Kidney (tissue), 14 donors: ENCODE results near the gene RAB11A. TPM values are rescaled to one million over a fixed set of nuclear protein-coding genes. Genes with fewer than 3 reads are reported as not detected.

Experiments
- DNase-seq, 5 donors: peaks; one replicate each; pipeline ENCODE4 v3.0.0-alpha.2; 2013 to 2020
- FAIRE-seq: peaks from 2 replicates; lab custom pipeline; 2012; peaks lifted over from hg19 to GRCh38; lab: Jason Lieb, UNC
- H3K27ac ChIP-seq, 2 donors: one replicate each; pipeline ENCODE4 v1.7.0; 2013; ENCODE audit warnings: low read depth in 2 of 2, low read length in 2 of 2, inconsistent platforms in 1 of 2
- H3K27me3 ChIP-seq: one replicate; pipeline ENCODE4 v1.7.1; 2013; ENCODE audit warnings: low read length, inconsistent platforms; ENCODE audit not compliant: control insufficient read depth, insufficient read depth
- H3K36me3 ChIP-seq, 3 donors: one replicate each; pipeline versions ENCODE4 v1.7.0 to v1.7.1; 2013; ENCODE audit warnings: low read length in 3 of 3, control low read depth in 1 of 3, inconsistent platforms in 1 of 3; ENCODE audit not compliant: insufficient read depth in 3 of 3, control insufficient read depth in 2 of 3
- H3K4me1 ChIP-seq, 3 donors: one replicate each; pipeline versions ENCODE4 v1.7.0 to v1.7.1; 2013; ENCODE audit warnings: low read length in 3 of 3, inconsistent platforms in 1 of 3, low read depth in 1 of 3; ENCODE audit not compliant: control insufficient read depth in 2 of 3, insufficient read depth in 2 of 3
- H3K4me3 ChIP-seq, 3 donors: one replicate each; pipeline versions ENCODE4 v1.7.0 to v1.8.1; 2013; ENCODE audit warnings: low read length in 3 of 3, control low read depth in 1 of 3, inconsistent platforms in 1 of 3
- H3K9ac ChIP-seq, 3 donors: one replicate each; pipeline versions ENCODE4 v1.7.0 to v1.7.1; 2013; ENCODE audit warnings: low read length in 3 of 3, control low read depth in 1 of 3, inconsistent platforms in 1 of 3
- H3K9me3 ChIP-seq, 3 donors: one replicate each; pipeline versions ENCODE4 v1.7.0 to v1.7.1; 2013; ENCODE audit warnings: low read length in 3 of 3, control low read depth in 1 of 3, inconsistent platforms in 1 of 3; ENCODE audit not compliant: control insufficient read depth in 2 of 3, insufficient read depth in 1 of 3
- intact Hi-C: fragments of 100-400 bp; cut with DNase I; formaldehyde crosslinking; loops from one replicate; pipeline ENCODE4 v1.11.1; 2022
- polyA plus RNA-seq: library from polyadenylated mRNA; stranded (reverse); fragments of 350-450 nt; fragmentation: Illumina TruSeq; extraction: RNeasy Lipid Tissue Mini Kit (QIAGEN cat#74804); gene quantifications from one replicate; pipeline ENCODE4 v1.2.3, GENCODE V29; 2014; ENCODE audit warnings: low read depth, low replicate concordance; ENCODE audit not compliant: insufficient read depth
- total RNA-seq: library from RNA; stranded (reverse); fragmentation: NEBNext Ultra II Directional; extraction: Animal tissue kit (Norgen Biotek cat#: 25700); gene quantifications from one replicate; pipeline ENCODE4 v1.2.1, GENCODE V29; 2021
- TF ChIP-seq, protein P1 (sequence below): IDR thresholded peaks from 3 replicates; pipeline ENCODE4 v1.5.1; 2012; ENCODE audit warnings: mild to moderate bottlenecking, moderate library complexity, borderline replicate concordance; ENCODE audit not compliant: insufficient read depth; ENCODE audit errors: extremely low read depth
- donor health status: control.
- donor health status: control.
- donor health status: control.
- donor health status: control.
- donor health status: control.
- donor health status: DM: yes; HTN: yes; CAD: no.
- donor health status: Normal renal cell carcinoma (clear cell type).

RAB11A gene
- total and polyA plus RNA-seq, 2 donors from 2014 or later, result 216 to 249 TPM

DNA sequence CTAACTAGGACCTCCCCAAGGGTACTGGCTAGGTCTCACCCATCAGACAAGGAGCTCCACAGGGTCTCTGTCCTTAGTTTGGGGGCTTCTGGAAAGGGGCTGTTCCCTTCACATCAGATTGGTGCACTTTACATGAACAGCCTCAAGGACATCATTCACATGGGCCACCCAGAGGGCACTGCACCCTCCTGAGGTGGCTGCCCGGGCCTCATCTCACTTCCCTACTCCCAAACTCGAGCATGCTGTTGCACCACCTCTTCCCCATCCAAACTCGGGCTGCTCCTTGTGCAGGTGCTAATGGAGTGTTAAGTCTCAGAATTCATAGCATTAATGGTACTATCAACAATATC lies 48.1 kb downstream of the RAB11A start:
- DNase-seq (no peak), FAIRE-seq (no peak)
- Histone ChIP-seq H3K4me1 (peaks cover 0 to 4% (median 0%) of the 10 kb centered on the region in 3 donors), H3K9ac (no peak overlapping the region), H3K27me3 (no peaks in the 10 kb centered on the region), H3K4me3 (no peak overlapping the region), H3K9me3 (no peaks in the 10 kb centered on the region), H3K36me3 (peaks cover 0 to 2% (median 0%) of the 10 kb centered on the region in 3 donors), H3K27ac (no peak overlapping the region)
- TF ChIP-seq, protein P1, sequence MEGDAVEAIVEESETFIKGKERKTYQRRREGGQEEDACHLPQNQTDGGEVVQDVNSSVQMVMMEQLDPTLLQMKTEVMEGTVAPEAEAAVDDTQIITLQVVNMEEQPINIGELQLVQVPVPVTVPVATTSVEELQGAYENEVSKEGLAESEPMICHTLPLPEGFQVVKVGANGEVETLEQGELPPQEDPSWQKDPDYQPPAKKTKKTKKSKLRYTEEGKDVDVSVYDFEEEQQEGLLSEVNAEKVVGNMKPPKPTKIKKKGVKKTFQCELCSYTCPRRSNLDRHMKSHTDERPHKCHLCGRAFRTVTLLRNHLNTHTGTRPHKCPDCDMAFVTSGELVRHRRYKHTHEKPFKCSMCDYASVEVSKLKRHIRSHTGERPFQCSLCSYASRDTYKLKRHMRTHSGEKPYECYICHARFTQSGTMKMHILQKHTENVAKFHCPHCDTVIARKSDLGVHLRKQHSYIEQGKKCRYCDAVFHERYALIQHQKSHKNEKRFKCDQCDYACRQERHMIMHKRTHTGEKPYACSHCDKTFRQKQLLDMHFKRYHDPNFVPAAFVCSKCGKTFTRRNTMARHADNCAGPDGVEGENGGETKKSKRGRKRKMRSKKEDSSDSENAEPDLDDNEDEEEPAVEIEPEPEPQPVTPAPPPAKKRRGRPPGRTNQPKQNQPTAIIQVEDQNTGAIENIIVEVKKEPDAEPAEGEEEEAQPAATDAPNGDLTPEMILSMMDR, result no peak
- intact Hi-C loops, result no loop called here

DNA sequence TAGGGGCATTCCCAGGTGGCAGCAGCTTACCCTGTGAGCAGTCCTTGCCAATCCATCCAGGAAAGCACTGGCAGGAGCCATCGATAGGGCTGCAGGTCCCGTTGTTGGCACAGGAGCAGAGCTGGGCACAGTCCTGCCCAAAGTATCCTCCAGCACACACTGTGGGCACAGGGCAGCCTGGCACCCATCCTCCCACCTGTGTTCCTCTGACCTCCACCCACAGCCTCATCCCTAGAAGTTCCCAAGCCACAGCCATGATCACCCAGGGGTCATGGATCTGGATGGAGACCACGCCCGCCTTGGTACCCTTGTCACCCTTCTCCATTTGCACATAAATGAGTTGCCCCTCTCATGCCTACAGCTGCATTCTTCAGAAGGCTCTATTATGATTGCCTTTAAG lies 48.6 kb downstream of the RAB11A start:
- Histone ChIP-seq H3K9me3 (no peaks in the 10 kb centered on the region), H3K4me1 (peaks cover 0 to 4% (median 0%) of the 10 kb centered on the region in 3 donors), H3K9ac (no peak overlapping the region), H3K27ac (no peak overlapping the region), H3K36me3 (no peaks in the 10 kb centered on the region), H3K27me3 (no peaks in the 10 kb centered on the region), H3K4me3 (no peak overlapping the region)
- DNase-seq, result no peak
- TF ChIP-seq, protein P1, result no peak
- intact Hi-C loops, result no loop called here
- no peak for FAIRE-seq

DNA sequence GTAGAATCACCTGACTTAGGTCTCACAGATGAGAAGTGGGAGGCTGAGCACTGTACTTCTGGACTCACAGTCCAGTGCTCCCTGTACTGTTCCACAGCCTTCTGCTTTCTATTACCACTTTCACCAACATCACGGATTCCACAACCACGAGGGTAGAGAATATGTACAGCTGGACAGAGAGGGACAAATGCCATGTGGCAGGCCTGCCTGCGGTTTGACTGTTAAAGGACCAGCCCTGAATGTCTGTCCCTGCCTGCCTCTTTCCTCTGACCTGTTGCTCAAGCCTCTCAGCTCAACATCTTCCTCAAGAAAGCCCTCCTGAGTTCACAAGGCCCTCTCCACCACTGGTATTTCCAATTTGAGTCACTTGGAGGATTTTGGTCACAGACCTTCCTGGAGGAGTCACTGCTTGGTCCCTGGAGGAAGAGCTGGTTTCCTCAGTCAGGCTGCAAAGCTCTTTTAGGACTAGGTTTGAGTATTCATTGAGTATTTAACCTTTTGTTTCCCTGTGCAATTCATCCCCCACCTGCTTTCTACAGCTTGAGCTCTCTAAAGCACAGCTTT lies 49.1 kb downstream of the RAB11A start:
- TF ChIP-seq, protein P1, result no peak
- H3K27me3 ChIP-seq, result no peaks in the 10 kb centered on the region
- intact Hi-C loops, result no loop called here
- no peak for DNase-seq
- no peaks in the 10 kb centered on the region for H3K36me3 ChIP-seq
- H3K27ac ChIP-seq, result no peak overlapping the region
- H3K4me1 ChIP-seq, result peaks cover 0 to 4% (median 0%) of the 10 kb centered on the region in 3 donors
- no peak for FAIRE-seq
- no peak overlapping the region for H3K9ac ChIP-seq
- no peak overlapping the region for H3K4me3 ChIP-seq
- H3K9me3 ChIP-seq, result no peaks in the 10 kb centered on the region

DNA sequence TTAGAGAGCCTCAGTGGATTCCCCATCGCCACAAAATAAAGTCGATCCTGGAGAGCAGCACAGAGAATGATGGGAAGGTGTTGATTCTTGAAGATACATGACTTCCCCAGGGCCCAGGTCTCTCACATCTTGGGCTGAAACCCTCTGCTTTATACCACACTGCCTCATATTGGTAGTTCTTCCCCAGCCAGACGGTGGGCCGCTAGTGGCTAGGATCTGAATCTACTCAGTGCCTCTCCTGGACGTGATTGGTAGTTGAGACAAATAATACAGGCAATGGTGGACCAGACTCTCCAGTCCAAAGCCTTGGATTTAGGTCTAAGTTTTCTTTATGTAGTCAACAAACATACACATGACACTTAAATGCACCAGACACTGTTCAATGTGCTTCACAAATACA lies 49.7 kb downstream of the RAB11A start:
- TF ChIP-seq, protein P1, result no peak

More for the DNA sequence above, 49.7 kb downstream of the RAB11A start:
- H3K4me3 ChIP-seq, result no peak overlapping the region
- DNase-seq, result no peak
- no peak for FAIRE-seq
- intact Hi-C loops, result no loop called here
- H3K27ac ChIP-seq, result no peak overlapping the region
- no peaks in the 10 kb centered on the region for H3K36me3 ChIP-seq
- peaks cover 0 to 4% (median 0%) of the 10 kb centered on the region in 3 donors for H3K4me1 ChIP-seq
- H3K27me3 ChIP-seq, result no peaks in the 10 kb centered on the region
- H3K9ac ChIP-seq, result no peak overlapping the region
- no peaks in the 10 kb centered on the region for H3K9me3 ChIP-seq
